Erythroblast (primary cell): ENCODE measurements around the gene ELOF1.

Experiments
- GATA1 ChIP-seq: IDR thresholded peaks from 2 replicates; pipeline ENCODE4 v1.6.1; 2011; ENCODE audit warnings: low read depth, mild to moderate bottlenecking, control low read depth, low read length, moderate library complexity
- POLR2A ChIP-seq: IDR thresholded peaks from 2 replicates; pipeline ENCODE4 v1.6.1; 2011; ENCODE audit warnings: mild to moderate bottlenecking, low read length

GRCh38 chr19:11507370-11508078 lies 51.5 kb downstream of the ELOF1 start:
- TF ChIP-seq GATA1 (no peak), POLR2A (no peak)
